ENCODE results near the gene CPB1.

Gene CPB1

GRCh38 chr3:148828136-148828690 is 602 bp downstream of the CPB1 start (continued):
- TF ChIP-seq ZNF202 (tag by site-specific recombination; IDR thresholded peaks at IDR 0.05; ENCODE audit: borderline replicate concordance) (no peak), ZNF18 (tag by site-specific recombination; IDR thresholded peaks at IDR 0.05) (no peak), KLF8 (tag by site-specific recombination; IDR thresholded peaks at IDR 0.05) (no peak), ZNF473 (tag by site-specific recombination; IDR thresholded peaks at IDR 0.05) (no peak), REST (tag by site-specific recombination; IDR thresholded peaks at IDR 0.05) (no peak), ZXDB (tag by site-specific recombination; IDR thresholded peaks at IDR 0.05) (no peak), ZNF48 (tag by site-specific recombination; IDR thresholded peaks at IDR 0.05) (no peak), BCL6B (tag by site-specific recombination; IDR thresholded peaks at IDR 0.05) (no peak), ZNF155 (tag by site-specific recombination; IDR thresholded peaks at IDR 0.05) (no peak), PBX3 (CRISPR knock-in tag; IDR thresholded peaks at IDR 0.05) (no peak), ZNF777 (tag by site-specific recombination; IDR thresholded peaks at IDR 0.05; ENCODE audit: borderline replicate concordance) (no peak)

GRCh38 chr3:148829926-148830325 is 2.3 kb downstream of the CPB1 start:
- no peak overlapping the region for H3K4me3 ChIP-seq (ENCODE audit: low read depth, low read length)
- H3K4me1 ChIP-seq (ENCODE audit: control insufficient read depth, insufficient read depth, low read length), result no peaks in the 10 kb centered on the region
- H3K36me3 ChIP-seq (ENCODE audit: control insufficient read depth in 2 of 2, insufficient read depth in 1 of 2, low read length in 2 of 2), result no peaks in the 10 kb centered on the region
- ChIA-PET CTCF (no interaction called here), POLR2A (no interaction called here)
- H3K9me3 ChIP-seq (ENCODE audit: control insufficient read depth, insufficient read depth, low read depth, low read length), result no peaks in the 10 kb centered on the region
- H3K27ac ChIP-seq (ENCODE audit: extremely low read depth, low read depth, low read length), result no peak overlapping the region
- TF ChIP-seq ZNF26 (tag by site-specific recombination; IDR thresholded peaks at IDR 0.05) (no peak), ZNF548 (tag by site-specific recombination; IDR thresholded peaks at IDR 0.05) (no peak), ZNF37A (tag by site-specific recombination; IDR thresholded peaks at IDR 0.05) (no peak), KLF9 (tag by site-specific recombination; IDR thresholded peaks at IDR 0.05; ENCODE audit: low read depth) (no peak), ZSCAN4 (tag by site-specific recombination; IDR thresholded peaks at IDR 0.05) (no peak), ZNF785 (tag by site-specific recombination; IDR thresholded peaks at IDR 0.05) (no peak), PRDM6 (tag by site-specific recombination; IDR thresholded peaks at IDR 0.05) (no peak), ZNF112 (tag by site-specific recombination; IDR thresholded peaks at IDR 0.05) (no peak), ZNF366 (tag by site-specific recombination; conservative IDR thresholded peaks at IDR 0.05) (no peak), REPIN1 (tag by site-specific recombination; IDR thresholded peaks at IDR 0.05; ENCODE audit: low read depth) (no peak), PBX3 (CRISPR knock-in tag; IDR thresholded peaks at IDR 0.05) (no peak)
